NCI-H1048 (cell line): ENCODE results near the gene BAAT.

ENCODE experiments used
- DNase-seq: peaks from one replicate; lab custom pipeline; 2025; lab: John Stamatoyannopoulos, UW

The BAAT gene

GRCh38 chr9:101398068-101398929, 13.5 kb upstream of the BAAT start, which contains the start of the genes MRPL50 and ZNF189:
Gene MRPL50, minus strand, starts transcription at chr9:101398618. Its CDS starts 26 bp downstream, at chr9:101398592.
Gene ZNF189, plus strand, starts transcription at chr9:101398851. Its CDS starts 306 bp downstream, at chr9:101399157.
- DNase-seq = peak; percentile 93

GRCh38 chr9:101397746-101398067, 12.9 kb upstream of the BAAT start:
- DNase-seq = no peak

GRCh38 chr9:101394687-101395086, 9.9 kb upstream of the BAAT start:
- DNase-seq = no peak

- no peak for DNase-seq
These were observed 8.3 kb upstream of the BAAT start for GRCh38 chr9:101393135-101393534.

GRCh38 chr9:101388507-101388993, 3.7 kb upstream of the BAAT start:
- DNase-seq = no peak

GRCh38 chr9:101387871-101388506, 3.2 kb upstream of the BAAT start:
- no peak for DNase-seq

- DNase-seq = no peak
These were observed 1.4 kb downstream of the BAAT start for GRCh38 chr9:101383361-101383760.

GRCh38 chr9:101381833-101382342, 2.9 kb downstream of the BAAT start:
- no peak for DNase-seq

- DNase-seq = no peak
These were observed 3.7 kb downstream of the BAAT start for GRCh38 chr9:101381118-101381517.

GRCh38 chr9:101380295-101380694, 4.5 kb downstream of the BAAT start:
- DNase-seq = no peak

- no peak for DNase-seq
These were observed 8.5 kb downstream of the BAAT start for GRCh38 chr9:101376111-101376848.

- DNase-seq = no peak
These were observed 9.3 kb downstream of the BAAT start for GRCh38 chr9:101375546-101375945.

GRCh38 chr9:101372327-101373118, 12.3 kb downstream of the BAAT start:
- DNase-seq = no peak

- DNase-seq = no peak
These were observed 13.0 kb downstream of the BAAT start for GRCh38 chr9:101371813-101372212.

GRCh38 chr9:101369884-101370531, 14.8 kb downstream of the BAAT start:
- no peak for DNase-seq

GRCh38 chr9:101369286-101369685, 15.5 kb downstream of the BAAT start:
- no peak for DNase-seq

GRCh38 chr9:101367323-101367722, 17.5 kb downstream of the BAAT start:
- DNase-seq = no peak

- DNase-seq = no peak
These were observed 18.6 kb downstream of the BAAT start for GRCh38 chr9:101366038-101366756.

- no peak for DNase-seq
These were observed 19.6 kb downstream of the BAAT start for GRCh38 chr9:101365181-101365580.

GRCh38 chr9:101362450-101362849, 22.4 kb downstream of the BAAT start:
- DNase-seq = no peak
